H1 (cell line): ENCODE measurements around the gene COX7A2. TPM values are rescaled to one million over a fixed set of nuclear protein-coding genes. Genes with fewer than 3 reads are reported as not detected.

Experiments
- JUN ChIP-seq: IDR thresholded peaks from 2 replicates; pipeline ENCODE4 v1.6.1; 2011; ENCODE audit warnings: low read depth, mild to moderate bottlenecking, improper control_type of control experiment, low read length
- MAFK ChIP-seq: IDR thresholded peaks from 2 replicates; pipeline ENCODE4 v1.6.1; 2012; ENCODE audit warnings: low read depth, mild to moderate bottlenecking, improper control_type of control experiment, low read length
- SIX5 ChIP-seq: IDR thresholded peaks from 2 replicates; pipeline ENCODE4 v1.6.1; 2011; ENCODE audit warnings: mild to moderate bottlenecking, low read depth, low read length
- SRF ChIP-seq: IDR thresholded peaks from 2 replicates; pipeline ENCODE4 v1.6.1; 2011; ENCODE audit warnings: mild to moderate bottlenecking, low read depth, low read length, moderate library complexity
- polyA plus RNA-seq, 7 experiments: library from polyadenylated mRNA; depleted of rRNA in 3 of 7; stranded (reverse) in 5 of 7; unstranded in 2 of 7; fragments of >200 nt in 5 of 7; fragments of 200-250 nt in 2 of 7; gene quantifications; 1 replicate in 5 of 7; 2 replicates in 1 of 7; 4 replicates in 1 of 7; pipeline versions ENCODE4 v1.2.1 to v1.2.3, GENCODE V29; 2011 to 2013; ENCODE audit warnings: missing spikeins in 2 of 7, mixed read lengths in 2 of 7
- total RNA-seq: library from RNA; stranded (reverse); fragmentation: NEBNext Ultra II Directional; extraction: Animal tissue kit (Norgen Biotek cat#: 25700); gene quantifications from 2 replicates; pipeline ENCODE4 v1.2.1, GENCODE V29; 2021
- TF ChIP-seq, protein P1 (sequence below): IDR thresholded peaks from 2 replicates; pipeline ENCODE4 v1.6.1; 2011; ENCODE audit warnings: low read length, improper control_type of control experiment
- TF ChIP-seq, protein P2 (sequence below), 3 experiments: IDR thresholded peaks; 1 replicate in 2 of 3; 2 replicates in 1 of 3; pipeline versions ENCODE4 v1.5.1 to v1.6.1; 2011; ENCODE audit warnings: low read length in 3 of 3, mild to moderate bottlenecking in 3 of 3, inconsistent platforms in 2 of 3, low read depth in 1 of 3, moderate library complexity in 1 of 3; ENCODE audit not compliant: insufficient read depth in 1 of 3; ENCODE audit errors: control extremely low read depth in 1 of 3
- TF ChIP-seq, protein P3 (sequence below): IDR thresholded peaks from 2 replicates; pipeline ENCODE4 v1.6.1; 2012; ENCODE audit warnings: inconsistent platforms

The COX7A2 gene
- total and polyA plus RNA-seq, 2 of the 8 experiments (the other 6 are each of a cell fraction or from before 2014, with no cell fraction given), result 262 to 468 TPM

DNA sequence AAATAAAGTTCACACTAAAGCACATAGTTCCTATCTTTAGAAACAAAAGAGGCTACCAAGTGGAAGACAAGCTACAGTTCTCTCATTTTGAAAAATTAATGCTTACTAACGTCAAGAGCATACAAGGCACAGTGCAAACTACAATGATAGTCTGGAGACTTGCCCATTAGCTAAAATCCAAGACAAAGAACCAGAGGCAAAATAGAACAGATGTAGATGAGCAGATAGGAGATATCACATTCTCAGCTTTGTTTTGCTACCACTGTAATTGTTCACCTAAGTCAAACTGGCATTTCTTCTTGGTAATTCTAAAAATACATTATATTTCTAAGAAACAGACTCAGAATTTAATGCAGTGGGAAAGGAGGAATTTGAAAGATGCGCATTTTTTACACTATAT is 35.8 kb upstream of the COX7A2 start (continued):
- TF ChIP-seq, protein P1, sequence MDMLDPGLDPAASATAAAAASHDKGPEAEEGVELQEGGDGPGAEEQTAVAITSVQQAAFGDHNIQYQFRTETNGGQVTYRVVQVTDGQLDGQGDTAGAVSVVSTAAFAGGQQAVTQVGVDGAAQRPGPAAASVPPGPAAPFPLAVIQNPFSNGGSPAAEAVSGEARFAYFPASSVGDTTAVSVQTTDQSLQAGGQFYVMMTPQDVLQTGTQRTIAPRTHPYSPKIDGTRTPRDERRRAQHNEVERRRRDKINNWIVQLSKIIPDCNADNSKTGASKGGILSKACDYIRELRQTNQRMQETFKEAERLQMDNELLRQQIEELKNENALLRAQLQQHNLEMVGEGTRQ, result no peak
- TF ChIP-seq, protein P2, sequence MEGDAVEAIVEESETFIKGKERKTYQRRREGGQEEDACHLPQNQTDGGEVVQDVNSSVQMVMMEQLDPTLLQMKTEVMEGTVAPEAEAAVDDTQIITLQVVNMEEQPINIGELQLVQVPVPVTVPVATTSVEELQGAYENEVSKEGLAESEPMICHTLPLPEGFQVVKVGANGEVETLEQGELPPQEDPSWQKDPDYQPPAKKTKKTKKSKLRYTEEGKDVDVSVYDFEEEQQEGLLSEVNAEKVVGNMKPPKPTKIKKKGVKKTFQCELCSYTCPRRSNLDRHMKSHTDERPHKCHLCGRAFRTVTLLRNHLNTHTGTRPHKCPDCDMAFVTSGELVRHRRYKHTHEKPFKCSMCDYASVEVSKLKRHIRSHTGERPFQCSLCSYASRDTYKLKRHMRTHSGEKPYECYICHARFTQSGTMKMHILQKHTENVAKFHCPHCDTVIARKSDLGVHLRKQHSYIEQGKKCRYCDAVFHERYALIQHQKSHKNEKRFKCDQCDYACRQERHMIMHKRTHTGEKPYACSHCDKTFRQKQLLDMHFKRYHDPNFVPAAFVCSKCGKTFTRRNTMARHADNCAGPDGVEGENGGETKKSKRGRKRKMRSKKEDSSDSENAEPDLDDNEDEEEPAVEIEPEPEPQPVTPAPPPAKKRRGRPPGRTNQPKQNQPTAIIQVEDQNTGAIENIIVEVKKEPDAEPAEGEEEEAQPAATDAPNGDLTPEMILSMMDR (IDR thresholded peaks at IDR 0.05; ENCODE audit: control extremely low read depth in 1 of 3, insufficient read depth in 1 of 3, low read depth in 1 of 3, low read length in 3 of 3), result no peak
- TF ChIP-seq SRF (no peak), JUN (no peak), SIX5 (no peak), MAFK (no peak)
- TF ChIP-seq, protein P3, sequence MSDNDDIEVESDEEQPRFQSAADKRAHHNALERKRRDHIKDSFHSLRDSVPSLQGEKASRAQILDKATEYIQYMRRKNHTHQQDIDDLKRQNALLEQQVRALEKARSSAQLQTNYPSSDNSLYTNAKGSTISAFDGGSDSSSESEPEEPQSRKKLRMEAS, result no peak
